ENCODE results near the gene OBSCN. TPM values are rescaled to one million over a fixed set of nuclear protein-coding genes. Genes with fewer than 3 reads are reported as not detected.
"Not testable (repeated sequence)": the region's sequence is repeated elsewhere in the genome, so short reads cannot be mapped to it uniquely, and the experiment has no call there.

The OBSCN gene
- total RNA-seq, 1 donor from 2014 or later: 20.6 TPM

DNA sequence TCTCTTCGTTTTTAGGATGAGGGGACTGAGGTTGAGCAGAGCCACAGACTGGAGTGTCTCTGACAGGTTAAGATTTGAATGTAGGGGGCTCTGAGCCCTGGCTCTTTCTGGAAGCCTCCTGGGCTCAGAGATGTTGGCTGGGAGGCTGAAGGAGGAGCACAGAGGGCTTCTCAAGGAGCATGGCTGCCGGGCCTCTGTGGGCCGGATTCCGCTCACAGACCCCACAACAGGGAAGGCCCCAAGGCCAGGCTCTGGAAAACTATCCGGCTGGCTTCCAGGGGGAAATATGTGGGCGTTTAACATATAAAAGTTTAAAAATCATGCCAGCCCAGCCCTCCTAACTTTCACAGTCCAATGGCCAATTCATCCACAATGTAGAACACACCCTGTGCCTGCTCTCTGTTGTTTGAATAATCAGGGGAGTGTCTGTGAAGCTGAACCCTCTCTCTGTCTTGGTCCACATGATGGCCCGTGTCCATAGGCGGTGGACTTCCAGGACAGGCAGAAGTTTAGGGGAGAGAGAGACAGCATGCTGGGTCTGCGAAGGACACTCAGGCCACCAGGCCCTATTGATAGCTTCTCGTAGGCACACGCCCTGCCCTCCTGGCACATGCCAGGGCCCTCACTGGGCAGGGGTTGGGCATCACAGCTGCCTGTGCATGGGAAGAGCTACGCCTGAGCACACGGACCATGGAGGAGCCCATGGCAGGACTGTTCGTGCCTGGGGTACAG is 10.8 kb downstream of the OBSCN start:
- TF ChIP-seq CTCF (conservative IDR thresholded peaks at IDR 0.05; ENCODE audit: low read depth, low read length): no peak
- DNase-seq (ENCODE audit: low read depth): no peak
- no peak overlapping the region for H3K4me3 ChIP-seq (ENCODE audit: low read depth, low read length)

DNA sequence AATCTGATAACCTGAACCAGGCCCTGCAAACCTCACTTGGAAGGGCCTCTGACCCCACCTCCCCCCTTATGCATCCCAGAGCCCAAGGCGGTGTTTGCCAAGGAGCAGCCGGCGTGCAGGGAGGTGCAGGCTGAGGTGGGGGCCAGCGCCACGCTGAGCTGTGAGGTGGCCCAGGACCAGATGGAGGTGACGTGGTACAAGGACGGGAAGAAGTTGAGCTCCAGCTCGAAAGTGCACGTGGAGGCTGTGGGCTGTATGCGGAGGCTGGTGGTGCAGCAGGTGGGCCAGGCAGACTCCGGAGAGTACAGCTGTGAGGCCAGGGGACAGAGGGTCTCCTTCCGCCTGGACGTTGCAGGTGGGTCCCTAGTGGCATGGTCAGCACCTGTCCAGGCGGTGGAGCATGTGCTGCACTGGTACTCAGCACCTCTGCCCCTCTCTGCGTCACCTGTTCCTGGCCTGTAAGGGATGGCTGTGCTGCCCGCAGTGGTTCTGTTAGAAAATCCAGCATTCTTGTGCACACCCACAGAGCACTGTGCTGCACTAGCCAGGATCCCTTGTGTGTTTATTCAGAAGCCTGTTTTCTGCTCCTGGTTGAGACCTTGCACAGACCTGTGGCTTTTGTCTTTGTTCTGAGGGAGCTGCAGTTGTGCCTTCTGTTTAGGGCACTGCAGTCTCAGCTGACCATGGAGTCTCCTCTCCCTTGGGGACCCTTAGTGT is 11.6 kb downstream of the OBSCN start:
- H3K4me3 ChIP-seq (ENCODE audit: low read depth, low read length): no peak overlapping the region
- no peak for DNase-seq (ENCODE audit: low read depth)
- no peak for TF ChIP-seq CTCF (conservative IDR thresholded peaks at IDR 0.05; ENCODE audit: low read depth, low read length)

GRCh38 chr1:228219962-228220780 is 12.3 kb downstream of the OBSCN start:
- DNase-seq (ENCODE audit: low read depth): no peak
- no peak overlapping the region for H3K4me3 ChIP-seq (ENCODE audit: low read depth, low read length)
- no peak for TF ChIP-seq CTCF (conservative IDR thresholded peaks at IDR 0.05; ENCODE audit: low read depth, low read length)

DNA sequence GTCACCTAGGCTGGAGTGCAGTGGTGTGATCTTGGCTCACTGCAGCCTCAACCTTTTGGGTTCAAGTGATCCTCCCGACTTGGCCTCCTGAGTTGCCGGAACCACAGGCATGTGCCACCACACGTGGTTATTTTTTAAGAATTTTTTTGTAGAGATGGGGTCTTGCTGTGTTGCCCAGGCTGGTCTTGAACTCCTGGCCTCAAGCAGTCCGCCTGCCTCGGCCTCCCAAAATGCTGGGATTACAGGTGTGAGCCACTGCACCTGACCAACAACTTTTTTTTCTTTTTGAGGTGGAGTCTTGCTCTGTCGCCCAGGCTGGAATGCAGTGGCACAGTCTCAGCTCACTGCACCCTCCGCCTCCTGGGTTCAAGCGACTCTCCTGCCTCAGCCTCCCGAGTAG is 13.3 kb downstream of the OBSCN start:
- not testable (repeated sequence) for H3K4me3 ChIP-seq (ENCODE audit: low read depth, low read length); DNase-seq (ENCODE audit: low read depth)

DNA sequence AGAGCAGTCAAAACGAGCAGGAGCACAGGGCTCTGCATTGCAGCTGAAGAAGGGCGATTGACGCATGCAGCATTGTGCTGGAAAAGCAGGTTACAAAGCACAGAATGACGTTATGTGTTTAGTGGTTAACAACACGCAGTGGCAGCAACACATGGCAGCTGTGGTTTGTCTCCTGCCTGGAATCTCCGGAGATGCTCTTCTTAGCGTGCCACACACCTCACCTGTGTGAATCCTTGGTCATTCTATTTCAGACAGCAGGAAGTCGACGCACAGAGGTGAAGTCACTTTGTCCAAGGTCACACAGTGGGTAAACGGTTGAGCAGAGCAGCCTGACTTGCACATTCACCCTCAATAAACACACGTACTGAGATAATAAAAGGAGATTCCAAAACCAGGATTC is 14.7 kb downstream of the OBSCN start:
- DNase-seq (ENCODE audit: low read depth): no peak
- TF ChIP-seq CTCF (conservative IDR thresholded peaks at IDR 0.05; ENCODE audit: low read depth, low read length): no peak
- no peak overlapping the region for H3K4me3 ChIP-seq (ENCODE audit: low read depth, low read length)

DNA sequence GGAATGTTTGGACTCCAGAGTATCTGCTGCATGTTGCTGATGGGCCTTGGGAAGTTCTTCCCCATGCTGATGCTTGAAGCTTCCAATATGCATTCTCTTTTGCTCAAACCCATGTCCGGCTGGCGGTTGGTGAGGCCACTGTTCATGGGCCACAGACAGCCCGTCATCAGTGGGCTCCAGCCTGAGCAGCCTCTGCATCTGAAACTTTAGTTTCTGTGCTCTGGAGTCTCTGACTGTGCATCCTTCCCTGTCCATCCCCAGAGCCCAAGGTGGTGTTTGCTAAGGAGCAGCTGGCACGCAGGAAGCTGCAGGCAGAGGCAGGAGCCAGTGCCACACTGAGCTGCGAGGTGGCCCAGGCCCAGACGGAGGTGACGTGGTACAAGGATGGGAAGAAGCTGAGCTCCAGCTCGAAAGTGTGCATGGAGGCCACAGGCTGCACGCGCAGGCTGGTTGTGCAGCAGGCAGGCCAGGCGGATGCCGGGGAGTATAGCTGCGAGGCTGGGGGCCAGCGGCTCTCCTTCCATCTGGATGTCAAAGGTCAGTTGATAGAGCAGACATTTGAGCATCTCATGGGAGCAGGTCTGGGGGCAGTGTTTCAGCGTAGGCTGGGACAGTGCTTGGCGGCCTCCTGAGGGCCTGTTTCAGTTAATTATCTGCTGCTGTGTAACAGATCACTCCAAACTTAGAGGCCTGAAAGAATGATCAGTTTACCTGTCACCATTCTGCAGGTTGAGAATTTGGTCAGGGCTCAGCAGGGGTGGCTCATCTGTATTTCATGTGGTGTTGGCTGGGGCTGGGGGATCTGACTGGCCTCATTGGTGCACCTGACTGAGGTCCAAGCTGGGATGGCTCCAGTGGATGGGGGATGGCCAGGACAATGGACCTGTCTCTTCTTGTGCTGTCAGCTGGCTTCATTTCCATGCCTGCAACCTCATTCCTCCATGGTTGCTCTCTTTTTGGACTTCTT is 16.6 kb downstream of the OBSCN start:
- H3K4me3 ChIP-seq (ENCODE audit: low read depth, low read length): no peak overlapping the region
- no peak for TF ChIP-seq CTCF (conservative IDR thresholded peaks at IDR 0.05; ENCODE audit: low read depth, low read length)

More for the DNA sequence above, 16.6 kb downstream of the OBSCN start:
- DNase-seq (ENCODE audit: low read depth): no peak

Measured in epithelial cell of proximal tubule (primary cell).